Neutrophil (primary cell): ENCODE measurements around the gene PTPN3.
"Not testable (repeated sequence)": the region's sequence is repeated elsewhere in the genome, so short reads cannot be mapped to it uniquely, and the experiment has no call there.

Experiments
- H3K27ac ChIP-seq: fragments of 200-600 bp; sonication (generic); 2 replicates; pipeline ENCODE4 v1.5.1; 2016; ENCODE audit warnings: mild to moderate bottlenecking, moderate library complexity
- H3K27me3 ChIP-seq: fragments of 200-600 bp; sonication (generic); 2 replicates; pipeline ENCODE4 v1.6.0; 2016; ENCODE audit warnings: mild to moderate bottlenecking
- H3K36me3 ChIP-seq: fragments of 200-600 bp; sonication (generic); 2 replicates; pipeline ENCODE4 v1.5.1; 2017
- H3K4me1 ChIP-seq, 2 experiments: fragments of 200-600 bp in 1 of 2; sonication (generic) in 1 of 2; 1 replicate in 1 of 2; 2 replicates in 1 of 2; pipeline versions ENCODE4 v1.5.1 to v1.6.1; 2013 to 2016; ENCODE audit warnings: low read depth in 1 of 2, low read length in 1 of 2, mild to moderate bottlenecking in 1 of 2, moderate library complexity in 1 of 2; ENCODE audit not compliant: control insufficient read depth in 1 of 2, insufficient read depth in 1 of 2
- H3K4me3 ChIP-seq, 2 experiments: fragments of 200-600 bp in 1 of 2; sonication (generic) in 1 of 2; 1 replicate in 1 of 2; 2 replicates in 1 of 2; pipeline ENCODE4 v1.5.1; 2013 to 2016; ENCODE audit warnings: low read depth in 1 of 2, low read length in 1 of 2, mild to moderate bottlenecking in 1 of 2, moderate library complexity in 1 of 2
- H3K9me3 ChIP-seq: fragments of 200-600 bp; sonication (generic); 2 replicates; pipeline ENCODE4 v1.5.1; 2016
- TF ChIP-seq, protein P1 (sequence below): fragments of 200-600 bp; sonication (generic); IDR thresholded peaks from 2 replicates; pipeline ENCODE4 v1.5.1; 2016; ENCODE audit warnings: antibody characterized with exemption

PTPN3 gene

DNA sequence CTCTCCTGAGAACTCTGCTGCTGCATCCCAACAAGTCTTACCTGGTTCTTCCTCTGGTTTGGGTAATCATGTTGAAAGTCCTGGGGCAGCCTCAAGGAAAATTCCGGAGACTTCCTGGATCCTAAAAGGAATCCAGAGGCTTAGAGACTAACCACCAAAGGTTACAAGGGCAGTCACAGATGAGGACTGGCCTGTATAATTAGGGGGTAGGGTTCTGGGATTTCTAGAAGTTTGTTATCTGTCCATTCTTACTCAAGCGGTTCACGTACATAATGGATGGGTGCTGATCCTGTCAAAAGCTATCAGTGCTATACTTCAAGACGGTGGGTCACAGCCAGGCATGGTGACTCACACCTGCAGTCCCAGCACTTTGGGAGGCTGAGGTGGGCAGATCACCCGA is 125.9 kb downstream of the PTPN3 start:
- Histone ChIP-seq H3K9me3 (no peaks in the 10 kb centered on the region), H3K27ac (no peak overlapping the region), H3K4me1 (no peaks in the 10 kb centered on the region), H3K36me3 (no peaks in the 10 kb centered on the region), H3K4me3 (no peak overlapping the region), H3K27me3 (peaks cover 12% of the 10 kb centered on the region)
- TF ChIP-seq, protein P1, sequence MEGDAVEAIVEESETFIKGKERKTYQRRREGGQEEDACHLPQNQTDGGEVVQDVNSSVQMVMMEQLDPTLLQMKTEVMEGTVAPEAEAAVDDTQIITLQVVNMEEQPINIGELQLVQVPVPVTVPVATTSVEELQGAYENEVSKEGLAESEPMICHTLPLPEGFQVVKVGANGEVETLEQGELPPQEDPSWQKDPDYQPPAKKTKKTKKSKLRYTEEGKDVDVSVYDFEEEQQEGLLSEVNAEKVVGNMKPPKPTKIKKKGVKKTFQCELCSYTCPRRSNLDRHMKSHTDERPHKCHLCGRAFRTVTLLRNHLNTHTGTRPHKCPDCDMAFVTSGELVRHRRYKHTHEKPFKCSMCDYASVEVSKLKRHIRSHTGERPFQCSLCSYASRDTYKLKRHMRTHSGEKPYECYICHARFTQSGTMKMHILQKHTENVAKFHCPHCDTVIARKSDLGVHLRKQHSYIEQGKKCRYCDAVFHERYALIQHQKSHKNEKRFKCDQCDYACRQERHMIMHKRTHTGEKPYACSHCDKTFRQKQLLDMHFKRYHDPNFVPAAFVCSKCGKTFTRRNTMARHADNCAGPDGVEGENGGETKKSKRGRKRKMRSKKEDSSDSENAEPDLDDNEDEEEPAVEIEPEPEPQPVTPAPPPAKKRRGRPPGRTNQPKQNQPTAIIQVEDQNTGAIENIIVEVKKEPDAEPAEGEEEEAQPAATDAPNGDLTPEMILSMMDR, result no peak

DNA sequence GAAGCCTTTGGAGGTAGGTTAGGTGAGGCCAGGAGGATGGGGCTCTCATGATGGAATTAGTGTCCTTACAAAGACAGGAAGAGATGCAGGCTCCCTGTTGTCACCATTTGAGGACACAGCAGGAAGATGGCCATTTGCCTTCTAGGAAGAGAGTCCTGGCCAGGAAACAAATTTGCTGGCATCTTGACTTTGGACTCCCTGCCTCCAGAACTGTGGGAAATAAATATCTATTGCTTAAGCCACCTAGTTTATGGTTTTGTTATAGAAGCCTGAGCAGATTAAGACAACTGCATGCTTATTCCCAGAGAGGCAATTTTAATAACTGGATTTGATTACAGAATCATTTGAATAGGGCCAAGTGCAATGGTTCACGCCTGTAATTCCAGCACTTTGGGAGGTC is 126.7 kb downstream of the PTPN3 start:
- peaks cover 4% of the 10 kb centered on the region for H3K27me3 ChIP-seq
- H3K27ac ChIP-seq, result no peak overlapping the region
- no peaks in the 10 kb centered on the region for H3K4me1 ChIP-seq
- no peak overlapping the region for H3K4me3 ChIP-seq
- H3K36me3 ChIP-seq, result no peaks in the 10 kb centered on the region
- no peaks in the 10 kb centered on the region for H3K9me3 ChIP-seq
- TF ChIP-seq, protein P1, result no peak

DNA sequence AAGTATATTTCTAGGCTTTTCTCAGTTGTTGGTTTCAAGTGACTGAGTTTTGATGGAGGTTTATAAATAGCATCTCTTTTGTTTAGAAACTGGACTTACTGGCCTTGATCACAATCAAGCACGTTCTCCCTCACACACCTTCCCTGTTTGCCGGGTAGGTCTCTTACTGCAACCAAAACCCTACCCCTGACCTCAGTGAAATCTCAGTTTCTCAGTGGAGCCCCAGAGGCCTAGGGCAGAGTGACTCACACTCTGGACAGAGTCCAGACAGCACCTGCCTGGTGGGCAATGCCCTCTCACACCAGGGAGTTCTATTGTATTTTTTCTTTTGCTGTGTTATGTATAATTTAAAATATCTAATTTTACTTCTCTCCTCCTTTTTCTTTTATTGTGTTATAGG is 128.8 kb downstream of the PTPN3 start:
- no peak overlapping the region for H3K27ac ChIP-seq
- no peak overlapping the region for H3K4me3 ChIP-seq
- TF ChIP-seq, protein P1, result no peak
- H3K36me3 ChIP-seq, result no peaks in the 10 kb centered on the region
- H3K4me1 ChIP-seq, result no peaks in the 10 kb centered on the region
- H3K9me3 ChIP-seq, result no peaks in the 10 kb centered on the region
- H3K27me3 ChIP-seq, result peaks cover under 1% of the 10 kb centered on the region

DNA sequence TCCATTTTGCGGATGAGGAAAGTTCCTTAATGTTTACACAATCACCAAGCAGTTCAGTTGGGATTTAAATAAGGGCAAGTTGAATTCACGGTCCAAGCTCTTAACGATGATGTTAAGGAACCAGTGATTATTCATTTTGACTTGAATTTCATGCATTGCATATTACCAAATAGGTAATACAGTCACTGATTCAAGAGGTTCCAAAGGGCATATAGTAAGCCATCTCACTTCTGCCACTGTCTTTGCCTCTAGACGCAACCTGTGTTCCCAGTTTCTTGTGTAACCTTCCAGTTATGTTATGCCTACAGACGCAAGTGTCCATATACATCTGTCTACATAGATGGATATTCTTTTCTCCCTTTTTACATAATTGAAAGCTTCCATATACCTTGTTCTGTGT is 137.3 kb downstream of the PTPN3 start:
- no peak overlapping the region for H3K27ac ChIP-seq
- no peaks in the 10 kb centered on the region for H3K36me3 ChIP-seq
- H3K9me3 ChIP-seq, result no peaks in the 10 kb centered on the region
- no peaks in the 10 kb centered on the region for H3K4me1 ChIP-seq
- H3K27me3 ChIP-seq, result peaks cover 3% of the 10 kb centered on the region
- H3K4me3 ChIP-seq, result no peak overlapping the region
- TF ChIP-seq, protein P1, result no peak

DNA sequence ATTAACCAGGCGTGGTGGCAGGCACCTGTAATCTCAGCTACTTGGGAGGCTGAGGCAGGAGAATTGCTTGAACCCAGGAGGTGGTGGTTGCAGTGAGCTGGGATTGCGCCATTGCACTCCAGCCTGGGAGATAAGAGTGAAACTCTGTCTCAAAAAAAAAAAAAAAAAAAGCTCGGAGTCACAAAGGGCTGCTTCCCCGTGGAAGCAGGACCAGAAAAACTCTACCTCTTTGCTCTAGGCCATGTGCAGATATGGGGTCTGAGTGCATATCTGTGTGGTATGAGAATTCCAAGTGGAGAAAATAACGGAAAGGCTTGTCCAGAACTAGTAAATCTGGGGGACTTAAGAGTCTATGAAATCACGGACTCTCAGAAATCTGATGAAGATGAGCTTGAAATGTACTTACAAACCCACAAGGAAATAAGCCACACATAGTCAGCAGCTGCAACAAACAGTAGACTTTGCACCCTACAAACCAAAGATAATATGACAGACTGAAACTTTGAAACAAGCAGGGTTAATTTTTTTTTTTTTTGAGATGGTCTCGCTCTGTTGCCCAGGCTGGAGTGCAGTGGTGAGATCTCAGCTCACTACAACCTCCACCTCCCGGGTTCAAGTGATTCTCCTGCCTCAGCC is 139.0 kb downstream of the PTPN3 start:
- H3K27me3 ChIP-seq, H3K36me3 ChIP-seq, H3K4me3 ChIP-seq, H3K27ac ChIP-seq, H3K4me1 ChIP-seq, H3K9me3 ChIP-seq: not testable (repeated sequence)

DNA sequence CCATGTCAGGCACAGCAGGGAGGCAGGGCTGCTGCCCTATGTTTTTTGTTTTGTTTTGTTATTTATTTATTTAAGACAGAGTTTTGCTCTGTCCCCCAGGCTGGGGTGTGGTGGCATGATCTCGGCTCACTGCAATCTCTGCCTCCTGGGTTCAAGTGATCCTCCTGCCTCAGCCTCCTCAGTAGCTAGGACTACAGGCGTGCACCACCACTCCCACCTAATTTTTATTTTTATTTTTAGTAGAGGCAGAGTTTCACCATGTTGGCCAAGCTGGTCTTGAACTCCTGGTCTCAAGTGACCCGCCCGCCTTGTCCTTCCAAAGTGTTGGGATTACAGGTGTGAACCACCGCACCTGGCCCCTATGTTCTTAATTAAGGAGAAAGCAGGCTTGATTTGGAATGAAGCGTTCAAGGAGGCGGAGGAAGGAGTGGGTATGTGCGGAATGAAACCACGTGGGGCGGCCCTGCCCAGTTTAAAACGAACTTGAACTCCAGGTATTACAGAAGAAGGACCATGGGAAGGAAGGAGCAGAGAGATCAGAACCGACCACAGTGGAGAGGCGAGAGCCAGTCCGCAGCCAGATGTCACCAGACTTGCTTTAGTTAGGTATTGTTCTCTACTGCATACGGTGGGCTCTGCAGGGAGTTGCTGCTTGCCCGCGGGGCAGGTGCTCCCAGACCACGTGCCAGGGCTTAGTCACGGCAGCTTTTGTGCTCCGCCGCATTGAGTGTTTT is 142.4 kb downstream of the PTPN3 start:
- no peaks in the 10 kb centered on the region for H3K9me3 ChIP-seq
- TF ChIP-seq, protein P1, result no peak
- no peaks in the 10 kb centered on the region for H3K4me1 ChIP-seq
- H3K4me3 ChIP-seq, result no peak overlapping the region
- no peak overlapping the region for H3K27ac ChIP-seq
- H3K36me3 ChIP-seq, result no peaks in the 10 kb centered on the region
- no peaks in the 10 kb centered on the region for H3K27me3 ChIP-seq
